Liver (tissue), 9 donors: ENCODE data around the gene DCUN1D2. TPM values are rescaled to one million over a fixed set of nuclear protein-coding genes. Genes with fewer than 3 reads are reported as not detected.

Experiments used
- DNase-seq: peaks from one replicate; pipeline ENCODE4 v3.0.0-alpha.2; 2017; ENCODE audit warnings: low spot score
- H3K27ac ChIP-seq, 2 donors: one replicate each; pipeline ENCODE4 v1.7.0; 2013; ENCODE audit warnings: inconsistent platforms in 2 of 2, low read length in 2 of 2, control low read depth in 1 of 2, low read depth in 1 of 2, mild to moderate bottlenecking in 1 of 2
- H3K27me3 ChIP-seq, 4 donors: one replicate each; pipeline versions ENCODE4 v1.6.1 to v1.7.0; 2013; ENCODE audit warnings: low read length in 3 of 4, inconsistent platforms in 1 of 4, mild to moderate bottlenecking in 1 of 4, moderate library complexity in 1 of 4; ENCODE audit not compliant: control insufficient read depth in 4 of 4, insufficient read depth in 4 of 4
- H3K36me3 ChIP-seq, 4 donors: one replicate each; pipeline versions ENCODE4 v1.6.1 to v1.7.0; 2013; ENCODE audit warnings: low read length in 3 of 4, mild to moderate bottlenecking in 3 of 4, low read depth in 1 of 4, moderate library complexity in 1 of 4; ENCODE audit not compliant: control insufficient read depth in 4 of 4, insufficient read depth in 3 of 4
- H3K4me1 ChIP-seq, 4 donors: one replicate each; pipeline versions ENCODE4 v1.6.1 to v1.7.0; 2013; ENCODE audit warnings: low read length in 3 of 4, mild to moderate bottlenecking in 3 of 4, moderate library complexity in 1 of 4; ENCODE audit not compliant: control insufficient read depth in 4 of 4, insufficient read depth in 4 of 4
- H3K4me3 ChIP-seq, 3 donors: one replicate each; pipeline versions ENCODE4 v1.6.1 to v1.7.0; 2013; ENCODE audit warnings: low read length in 3 of 3, control low read depth in 1 of 3, low read depth in 1 of 3, mild to moderate bottlenecking in 1 of 3
- H3K9ac ChIP-seq, 2 donors: one replicate each; pipeline ENCODE4 v1.7.0; 2013; ENCODE audit warnings: low read length in 2 of 2, mild to moderate bottlenecking in 2 of 2, moderate library complexity in 2 of 2, control low read depth in 1 of 2, low read depth in 1 of 2
- H3K9me3 ChIP-seq, 4 donors: one replicate each; pipeline versions ENCODE4 v1.6.1 to v1.7.0; 2013; ENCODE audit warnings: low read length in 3 of 4; ENCODE audit not compliant: control insufficient read depth in 4 of 4
- CTCF ChIP-seq: fragments of 150-350 bp; IDR thresholded peaks from 2 replicates; pipeline ENCODE4 v1.5.1; 2017; ENCODE audit warnings: improper control_type of control experiment, low read depth, low read length; ENCODE audit not compliant: missing input control
- EGR1 ChIP-seq, 2 donors: IDR thresholded peaks; 2 replicates each; pipeline ENCODE4 v1.6.1; 2016 to 2018; ENCODE audit warnings: antibody characterized with exemption in 2 of 2, low read depth in 2 of 2
- FOXA2 ChIP-seq: IDR thresholded peaks from 2 replicates; pipeline ENCODE4 v1.6.1; 2016; ENCODE audit warnings: antibody characterized with exemption
- HNF4G ChIP-seq: IDR thresholded peaks from 2 replicates; pipeline ENCODE4 v1.6.1; 2016; ENCODE audit warnings: antibody characterized with exemption
- JUND ChIP-seq, 2 donors: IDR thresholded peaks; 2 replicates each; pipeline ENCODE4 v1.6.1; 2016; ENCODE audit warnings: antibody characterized with exemption in 2 of 2
- NR2F2 ChIP-seq: IDR thresholded peaks from 2 replicates; pipeline ENCODE4 v1.6.1; 2016; ENCODE audit warnings: antibody characterized with exemption
- RAD21 ChIP-seq, 2 donors: IDR thresholded peaks; 2 replicates each; pipeline ENCODE4 v1.6.1; 2016; ENCODE audit warnings: antibody characterized with exemption in 2 of 2, mild to moderate bottlenecking in 2 of 2
- REST ChIP-seq: IDR thresholded peaks from 2 replicates; pipeline ENCODE4 v1.6.1; 2016; ENCODE audit warnings: antibody characterized with exemption, mild to moderate bottlenecking
- YY1 ChIP-seq: IDR thresholded peaks from 2 replicates; pipeline ENCODE4 v1.6.1; 2016; ENCODE audit warnings: antibody characterized with exemption, mild to moderate bottlenecking
- ZBTB33 ChIP-seq: IDR thresholded peaks from 2 replicates; pipeline ENCODE4 v1.6.1; 2016; ENCODE audit warnings: antibody characterized with exemption
- WGBS: extraction: QIAGEN DNeasy Blood & Tissue Kit; methylation state at CpG from one replicate; pipeline ENCODE4 v1.1.7; 2013; 5-methylcytosine and 5-hydroxymethylcytosine counted together
- polyA plus RNA-seq, 2 donors: library from polyadenylated mRNA; stranded (reverse) in 1 of 2; unstranded in 1 of 2; fragments of 200-250 nt in 1 of 2; fragments of >200 nt in 1 of 2; fragmentation: Nextera tagmentation in 1 of 2; extraction: Ambion mirVana in 1 of 2; gene quantifications; one replicate each; pipeline versions ENCODE4 v1.2.1 to v1.2.3, GENCODE V29; 2013 to 2015
- total RNA-seq, 2 donors: library from RNA; depleted of rRNA; stranded (reverse); fragments of >200 nt; gene quantifications; one replicate each; pipeline ENCODE4 v1.2.3, GENCODE V29; 2014
- TF ChIP-seq, protein P1 (sequence below): IDR thresholded peaks from 2 replicates; pipeline ENCODE4 v1.6.1; 2016; ENCODE audit warnings: antibody characterized with exemption
- donor health status: healthy.
- donor health status: healthy.
- donor health status: healthy.
- donor health status: healthy.
- donor health status: healthy.

Gene DCUN1D2
- total and polyA plus RNA-seq, 4 donors, result 4.0 to 13.1 (median 5.5) TPM

DNA sequence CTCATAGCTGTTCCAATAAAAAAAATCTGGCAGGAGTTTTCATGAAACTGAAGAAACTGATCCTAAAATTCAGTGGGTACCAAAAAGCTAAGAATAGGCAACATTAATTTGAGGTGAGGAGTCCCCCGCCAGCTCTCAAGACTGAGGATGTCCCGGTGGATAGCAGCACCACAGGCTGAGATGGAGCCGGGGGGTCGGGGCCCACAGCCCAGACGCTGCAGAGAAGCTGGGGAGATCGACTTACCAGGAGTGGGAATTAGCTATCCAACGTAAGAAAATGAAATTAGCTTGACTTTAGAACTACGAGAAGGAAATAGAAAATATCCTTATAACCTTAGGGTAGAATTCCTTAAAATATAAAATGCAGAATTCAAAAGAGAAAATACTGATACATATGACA, 23.2 kb upstream of the DCUN1D2 start:
- Histone ChIP-seq H3K4me3 (no peak overlapping the region), H3K36me3 (peaks cover 0 to 18% (median 7%) of the 10 kb centered on the region in 4 donors), H3K4me1 (no peaks in the 10 kb centered on the region), H3K27ac (no peak overlapping the region), H3K27me3 (no peaks in the 10 kb centered on the region), H3K9ac (no peak overlapping the region), H3K9me3 (no peaks in the 10 kb centered on the region)
- DNase-seq, result no peak
- WGBS, result 94% methylated on average over 8 of the region's 8 CpGs
- TF ChIP-seq HNF4G, result no peak
- no peak for TF ChIP-seq REST
- no peak for TF ChIP-seq FOXA2
- TF ChIP-seq RAD21 (IDR thresholded peaks at IDR 0.05), result no peak
- no peak for TF ChIP-seq JUND (IDR thresholded peaks at IDR 0.05)
- TF ChIP-seq, protein P1, sequence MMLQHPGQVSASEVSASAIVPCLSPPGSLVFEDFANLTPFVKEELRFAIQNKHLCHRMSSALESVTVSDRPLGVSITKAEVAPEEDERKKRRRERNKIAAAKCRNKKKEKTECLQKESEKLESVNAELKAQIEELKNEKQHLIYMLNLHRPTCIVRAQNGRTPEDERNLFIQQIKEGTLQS, result no peak
- TF ChIP-seq ZBTB33, result no peak
- no peak for TF ChIP-seq EGR1 (IDR thresholded peaks at IDR 0.05; ENCODE audit: low read depth in 2 of 2)
- no peak for TF ChIP-seq CTCF
- no peak for TF ChIP-seq NR2F2

- Histone ChIP-seq H3K9me3 (no peaks in the 10 kb centered on the region), H3K4me1 (no peaks in the 10 kb centered on the region), H3K27ac (no peak overlapping the region), H3K36me3 (peaks cover 0 to 16% (median 6%) of the 10 kb centered on the region in 4 donors), H3K4me3 (no peak overlapping the region), H3K27me3 (no peaks in the 10 kb centered on the region), H3K9ac (no peak overlapping the region)
- no peak for DNase-seq
- TF ChIP-seq JUND (IDR thresholded peaks at IDR 0.05) (no peak), YY1 (no peak), FOXA2 (no peak), RAD21 (IDR thresholded peaks at IDR 0.05) (no peak)
- WGBS, result 97% methylated on average over 15 of the region's 15 CpGs
Observed at GRCh38 chr13:113511361-113511760, 20.9 kb upstream of the DCUN1D2 start.
